ENCODE measurements around the gene NOP10. TPM values are rescaled to one million over a fixed set of nuclear protein-coding genes. Genes with fewer than 3 reads are reported as not detected.

NOP10 gene
- total RNA-seq, 1 experiment from 2014 or later, result 235 TPM

DNA sequence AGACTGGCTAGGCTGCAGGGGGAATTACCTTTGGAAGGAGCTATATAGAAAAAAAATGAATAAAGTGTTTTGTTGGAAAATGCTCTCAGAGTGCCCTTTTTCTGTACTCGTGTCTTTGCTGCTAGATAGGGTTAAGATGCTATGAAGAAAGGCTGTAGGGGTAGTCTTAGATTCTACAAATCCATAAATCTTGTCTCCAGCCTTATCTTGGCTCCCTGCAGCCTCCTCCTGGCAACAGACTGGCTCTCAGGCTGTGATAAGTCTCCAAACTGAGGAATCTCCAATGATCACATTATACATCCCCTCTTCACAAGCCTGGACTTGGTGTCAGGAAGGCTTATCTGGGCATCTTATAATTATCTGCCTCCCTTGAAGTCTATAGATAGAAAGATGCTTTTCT lies 14.7 kb upstream of the NOP10 start:
- Histone ChIP-seq H3K23ac (ENCODE audit: insufficient read length, low read depth, low read length) (no peak overlapping the region), H2BK20ac (ENCODE audit: low read depth, low read length, poor library complexity, severe bottlenecking) (no peak overlapping the region), H3K79me1 (ENCODE audit: insufficient read depth, low read depth, low read length, poor library complexity, severe bottlenecking) (no peaks in the 10 kb centered on the region), H3T11ph (ENCODE audit: low read length) (no peak overlapping the region), H3K14ac (ENCODE audit: insufficient read depth, low read length) (no peak overlapping the region), H4K20me1 (ENCODE audit: control insufficient read depth, insufficient read depth, insufficient read length) (no peaks in the 10 kb centered on the region), H2BK5ac (ENCODE audit: insufficient read length, low read length) (no peak overlapping the region), H2AFZ (ENCODE audit: low read length) (no peak overlapping the region), H3K9ac (ENCODE audit: extremely low read depth, insufficient read length, low read length) (no peak overlapping the region), H3K23me2 (ENCODE audit: insufficient read length, low read depth, low read length, poor library complexity, severe bottlenecking) (no peaks in the 10 kb centered on the region), H2BK120ac (ENCODE audit: low read depth, low read length, poor library complexity, severe bottlenecking) (no peak overlapping the region), H3K4me1 (ENCODE audit: insufficient read depth, low read length) (no peaks in the 10 kb centered on the region; the same call in 1 of the 2 replicates), H3K9me3 (ENCODE audit: control insufficient read depth, low read depth, low read length) (no peaks in the 10 kb centered on the region), H3K27me3 (ENCODE audit: insufficient read depth, low read length) (no peaks in the 10 kb centered on the region), H2BK12ac (ENCODE audit: insufficient read length, low read depth, low read length) (no peak overlapping the region), H2AK5ac (ENCODE audit: insufficient read length, low read length) (no peak overlapping the region), H3K4ac (ENCODE audit: low read depth, low read length) (no peak overlapping the region), H4K91ac (ENCODE audit: insufficient read length, low read depth, low read length) (no peak overlapping the region), H2BK15ac (ENCODE audit: low read depth, low read length) (no peak overlapping the region), H4K8ac (replicated peaks; ENCODE audit: insufficient read length, low read depth, low read length) (no peak overlapping the region), H3K4me2 (ENCODE audit: insufficient read depth, insufficient read length, low read length) (no peak overlapping the region), H4K5ac (ENCODE audit: insufficient read length, low read depth, low read length) (no peak overlapping the region), H3K56ac (ENCODE audit: insufficient read length, low read depth, low read length) (no peak overlapping the region), H3K79me2 (ENCODE audit: insufficient read depth, low read length) (no peaks in the 10 kb centered on the region), H3K27ac (ENCODE audit: insufficient read length, low read depth, low read length) (no peak overlapping the region), H3K18ac (ENCODE audit: insufficient read length, low read depth, low read length) (no peak overlapping the region)
- H3K9me3 Mint-ChIP-seq, result no peaks in the 10 kb centered on the region
- H3K4me3 Mint-ChIP-seq, result no peak overlapping the region
- peaks cover 16 to 21% of the 10 kb centered on the region in 2 experiments for H3K4me1 Mint-ChIP-seq
- DNase-seq, result no peak
- H3K36me3 Mint-ChIP-seq (ENCODE audit: insufficient read depth in 1 of 3, low read depth in 3 of 3), result peaks cover 28 to 81% (median 62%) of the 10 kb centered on the region in 3 experiments; a peak in 6 of 7 replicates
- TF ChIP-seq, protein P1, sequence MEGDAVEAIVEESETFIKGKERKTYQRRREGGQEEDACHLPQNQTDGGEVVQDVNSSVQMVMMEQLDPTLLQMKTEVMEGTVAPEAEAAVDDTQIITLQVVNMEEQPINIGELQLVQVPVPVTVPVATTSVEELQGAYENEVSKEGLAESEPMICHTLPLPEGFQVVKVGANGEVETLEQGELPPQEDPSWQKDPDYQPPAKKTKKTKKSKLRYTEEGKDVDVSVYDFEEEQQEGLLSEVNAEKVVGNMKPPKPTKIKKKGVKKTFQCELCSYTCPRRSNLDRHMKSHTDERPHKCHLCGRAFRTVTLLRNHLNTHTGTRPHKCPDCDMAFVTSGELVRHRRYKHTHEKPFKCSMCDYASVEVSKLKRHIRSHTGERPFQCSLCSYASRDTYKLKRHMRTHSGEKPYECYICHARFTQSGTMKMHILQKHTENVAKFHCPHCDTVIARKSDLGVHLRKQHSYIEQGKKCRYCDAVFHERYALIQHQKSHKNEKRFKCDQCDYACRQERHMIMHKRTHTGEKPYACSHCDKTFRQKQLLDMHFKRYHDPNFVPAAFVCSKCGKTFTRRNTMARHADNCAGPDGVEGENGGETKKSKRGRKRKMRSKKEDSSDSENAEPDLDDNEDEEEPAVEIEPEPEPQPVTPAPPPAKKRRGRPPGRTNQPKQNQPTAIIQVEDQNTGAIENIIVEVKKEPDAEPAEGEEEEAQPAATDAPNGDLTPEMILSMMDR (conservative IDR thresholded peaks at IDR 0.05), result no peak
- no peaks in the 10 kb centered on the region for H3K27me3 Mint-ChIP-seq (ENCODE audit: low read depth)
- no peak overlapping the region for H3K27ac Mint-ChIP-seq
- WGBS (ENCODE audit: extremely low coverage, insufficient read length, low lambda C conversion rate), result no CpG with 5 or more reads among the region's 1 CpG
